Skeletal muscle tissue (tissue), 4 donors: ENCODE measurements around the gene TUT1. TPM values are rescaled to one million over a fixed set of nuclear protein-coding genes. Genes with fewer than 3 reads are reported as not detected.

Source experiments
- H3K27ac ChIP-seq: one replicate; pipeline ENCODE4 v1.7.0; 2013; ENCODE audit warnings: mild to moderate bottlenecking, low read depth, low read length, inconsistent platforms
- H3K27me3 ChIP-seq, 3 donors: one replicate each; pipeline ENCODE4 v1.7.0; 2013; ENCODE audit warnings: low read length in 3 of 3; ENCODE audit not compliant: control insufficient read depth in 3 of 3, insufficient read depth in 3 of 3
- H3K36me3 ChIP-seq, 3 donors: one replicate each; pipeline ENCODE4 v1.7.0; 2013; ENCODE audit warnings: low read length in 3 of 3; ENCODE audit not compliant: control insufficient read depth in 3 of 3, insufficient read depth in 3 of 3
- H3K4me1 ChIP-seq, 3 donors: one replicate each; pipeline ENCODE4 v1.7.0; 2013; ENCODE audit warnings: low read length in 3 of 3, mild to moderate bottlenecking in 3 of 3; ENCODE audit not compliant: control insufficient read depth in 3 of 3, insufficient read depth in 3 of 3
- H3K4me3 ChIP-seq, 3 donors: one replicate each; pipeline ENCODE4 v1.7.0; 2013; ENCODE audit warnings: low read length in 3 of 3
- H3K9ac ChIP-seq, 3 donors: one replicate each; pipeline ENCODE4 v1.7.0; 2013; ENCODE audit warnings: low read length in 3 of 3, mild to moderate bottlenecking in 3 of 3, moderate library complexity in 2 of 3, low read depth in 1 of 3
- H3K9me3 ChIP-seq, 3 donors: one replicate each; pipeline ENCODE4 v1.7.0; 2013; ENCODE audit warnings: low read length in 3 of 3; ENCODE audit not compliant: control insufficient read depth in 3 of 3
- total RNA-seq: library from RNA; depleted of rRNA; stranded (reverse); fragments of >200 nt; gene quantifications from one replicate; pipeline ENCODE4 v1.2.3, GENCODE V29; 2014
- donor health status: Osteomylitis.

TUT1 gene
- total RNA-seq, 1 donor from 2014 or later: 4.2 TPM

GRCh38 chr11:62579252-62579651, 12.1 kb downstream of the TUT1 start:
- Histone ChIP-seq H3K27me3 (no peaks in the 10 kb centered on the region), H3K4me3 (no peak overlapping the region), H3K27ac (no peak overlapping the region), H3K9ac (no peak overlapping the region), H3K36me3 (peaks cover 23 to 38% (median 34%) of the 10 kb centered on the region in 3 donors), H3K4me1 (peaks cover 31 to 35% (median 31%) of the 10 kb centered on the region in 3 donors), H3K9me3 (no peaks in the 10 kb centered on the region)

- H3K36me3 ChIP-seq: peaks cover 23 to 34% (median 29%) of the 10 kb centered on the region in 3 donors
- no peak overlapping the region for H3K4me3 ChIP-seq
- no peaks in the 10 kb centered on the region for H3K27me3 ChIP-seq
- H3K27ac ChIP-seq: no peak overlapping the region
- peaks cover 32 to 37% (median 33%) of the 10 kb centered on the region in 3 donors for H3K4me1 ChIP-seq
- no peak overlapping the region for H3K9ac ChIP-seq
- no peaks in the 10 kb centered on the region for H3K9me3 ChIP-seq
These were observed 12.8 kb downstream of the TUT1 start for GRCh38 chr11:62578541-62578940.

GRCh38 chr11:62577046-62577714, 14.1 kb downstream of the TUT1 start:
- no peaks in the 10 kb centered on the region for H3K9me3 ChIP-seq
- H3K9ac ChIP-seq: peak overlapping the region in 2 of 3 donors; percentile 10 to 54
- H3K27ac ChIP-seq: peak overlapping the region; percentile 89
- peaks cover 26 to 38% (median 29%) of the 10 kb centered on the region in 3 donors for H3K36me3 ChIP-seq
- no peak overlapping the region for H3K4me3 ChIP-seq
- H3K27me3 ChIP-seq: no peaks in the 10 kb centered on the region
- peaks cover 39 to 46% (median 46%) of the 10 kb centered on the region in 3 donors for H3K4me1 ChIP-seq

- Histone ChIP-seq H3K4me1 (peaks cover 44 to 54% (median 52%) of the 10 kb centered on the region in 3 donors), H3K27me3 (no peaks in the 10 kb centered on the region)
These were observed 15.5 kb downstream of the TUT1 start for GRCh38 chr11:62575837-62576236.

GRCh38 chr11:62575156-62575555, 16.2 kb downstream of the TUT1 start:
- Histone ChIP-seq H3K36me3 (peaks cover 38 to 48% (median 44%) of the 10 kb centered on the region in 3 donors), H3K9ac (peak overlapping the region; percentile 84 to 97 (median 97)), H3K4me3 (peak overlapping the region; percentile 62 to 91 (median 87)), H3K27ac (peak overlapping the region; percentile 89), H3K9me3 (no peaks in the 10 kb centered on the region), H3K27me3 (no peaks in the 10 kb centered on the region), H3K4me1 (peaks cover 50 to 57% (median 56%) of the 10 kb centered on the region in 3 donors)

More at GRCh38 chr11:62575837-62576236, 15.5 kb downstream of the TUT1 start:
- Histone ChIP-seq H3K36me3 (peaks cover 34 to 43% (median 37%) of the 10 kb centered on the region in 3 donors), H3K9ac (peak overlapping the region in 2 of 3 donors; percentile 84 to 97), H3K27ac (peak overlapping the region; percentile 89), H3K4me3 (peak overlapping the region in 2 of 3 donors; percentile 62 to 87), H3K9me3 (no peaks in the 10 kb centered on the region)

GRCh38 chr11:62574363-62575071, 16.8 kb downstream of the TUT1 start:
- no peaks in the 10 kb centered on the region for H3K9me3 ChIP-seq
- no peaks in the 10 kb centered on the region for H3K27me3 ChIP-seq
- peak overlapping the region; percentile 89 for H3K27ac ChIP-seq
- H3K36me3 ChIP-seq: peaks cover 42 to 49% (median 46%) of the 10 kb centered on the region in 3 donors
- peaks cover 55 to 62% (median 61%) of the 10 kb centered on the region in 3 donors for H3K4me1 ChIP-seq
- H3K4me3 ChIP-seq: peak overlapping the region; percentile 62 to 91 (median 87)
- peak overlapping the region; percentile 84 to 97 (median 97) for H3K9ac ChIP-seq

- Histone ChIP-seq H3K9ac (peak within 1 kb of the TSS; percentile 95 to 97 (median 97)), H3K36me3 (peaks cover 40 to 49% (median 49%) of the 10 kb centered on the region in 3 donors), H3K27me3 (no peaks in the 10 kb centered on the region), H3K4me3 (peak within 1 kb of the TSS; percentile 95 to 99 (median 96)), H3K4me1 (peaks cover 59 to 69% (median 67%) of the 10 kb centered on the region in 3 donors), H3K27ac (peak within 1 kb of the TSS; percentile 93), H3K9me3 (no peaks in the 10 kb centered on the region)
These were observed 17.5 kb downstream of the TUT1 start, which contains the start of gene EEF1G for GRCh38 chr11:62573592-62574362. EEF1G (minus strand) TSS chr11:62573891; CDS start chr11:62573842, 49 bp downstream.

- no peaks in the 10 kb centered on the region for H3K27me3 ChIP-seq
- peaks cover 59 to 69% (median 67%) of the 10 kb centered on the region in 3 donors for H3K4me1 ChIP-seq
- peak overlapping the region; percentile 95 to 97 (median 97) for H3K9ac ChIP-seq
- no peaks in the 10 kb centered on the region for H3K9me3 ChIP-seq
- peak overlapping the region; percentile 93 for H3K27ac ChIP-seq
- peaks cover 34 to 45% (median 43%) of the 10 kb centered on the region in 3 donors for H3K36me3 ChIP-seq
- H3K4me3 ChIP-seq: peak overlapping the region; percentile 95 to 99 (median 96)
These were observed 18.2 kb downstream of the TUT1 start for GRCh38 chr11:62573006-62573591.

- Histone ChIP-seq H3K4me1 (peaks cover 59 to 69% (median 67%) of the 10 kb centered on the region in 3 donors), H3K9me3 (no peaks in the 10 kb centered on the region), H3K4me3 (peak overlapping the region; percentile 95 to 99 (median 96)), H3K36me3 (peaks cover 32 to 43% (median 42%) of the 10 kb centered on the region in 3 donors), H3K27me3 (no peaks in the 10 kb centered on the region), H3K9ac (peak overlapping the region; percentile 95 to 97 (median 97)), H3K27ac (peak overlapping the region; percentile 93)
These were observed 18.9 kb downstream of the TUT1 start for GRCh38 chr11:62572431-62572830.
